ENCODE measurements around the gene ANKRD63.

- TF ChIP-seq ZNF274 (IDR thresholded peaks at IDR 0.05; ENCODE audit: low read depth, low read length) (no peak), SUZ12 (IDR thresholded peaks at IDR 0.05; ENCODE audit: extremely low read depth, insufficient read depth, insufficient read length) (no peak)
Measured at GRCh38 chr15:40329804-40330203, 46.9 kb upstream of the ANKRD63 start.

All from NT2/D1 (cell line).